ENCODE measurements around the gene SCNN1G.

SCNN1G gene

DNA sequence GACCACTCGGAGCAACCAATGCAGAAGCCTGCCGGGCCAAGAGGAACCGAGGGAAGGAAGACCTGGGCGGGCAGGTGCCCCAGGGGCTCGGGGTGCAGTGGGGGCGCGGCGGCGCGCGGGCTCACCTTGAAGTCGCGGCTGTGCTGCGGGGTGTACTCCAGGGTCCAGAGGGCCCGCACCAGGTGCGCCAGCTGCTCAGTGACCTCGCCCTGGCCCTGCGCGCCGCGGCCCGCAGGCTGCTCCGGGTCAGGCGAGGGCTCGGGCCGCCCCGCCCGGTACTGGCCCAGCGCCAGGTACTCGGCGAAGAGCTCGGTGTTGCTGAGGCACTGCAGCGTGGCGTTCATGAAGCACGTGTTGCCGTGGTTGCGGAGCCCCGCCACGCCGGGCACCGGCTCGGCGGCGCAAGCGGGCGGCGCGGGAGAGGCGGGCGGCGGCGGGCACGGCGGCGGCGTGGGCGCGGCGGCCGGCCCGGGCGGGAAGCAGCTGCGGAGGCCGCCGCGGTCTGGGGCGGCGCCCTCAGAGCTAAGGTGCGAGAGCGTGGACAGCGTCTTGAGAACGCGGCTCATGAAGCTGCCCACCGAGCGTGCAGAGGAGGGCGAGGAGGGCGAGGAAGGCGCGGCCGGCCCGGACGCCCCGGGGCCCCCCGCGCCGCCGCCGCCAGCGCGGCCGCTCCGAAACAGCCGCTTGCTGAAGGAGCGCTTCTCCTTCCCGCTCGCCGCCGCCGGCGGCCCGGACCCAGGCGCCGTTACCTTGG is 33.9 kb upstream of the SCNN1G start:
- Histone ChIP-seq H3K9me3 (ENCODE audit: severe bottlenecking) (no peaks in the 10 kb centered on the region), H3K36me3 (peaks cover 7% of the 10 kb centered on the region), H3K27ac (peak overlapping the region; percentile 82), H3K4me3 (ENCODE audit: low read depth, low read length) (peak overlapping the region; percentile 68), H3K27me3 (ENCODE audit: insufficient read depth, low read depth, severe bottlenecking) (no peaks in the 10 kb centered on the region)
- TF ChIP-seq, protein P1, sequence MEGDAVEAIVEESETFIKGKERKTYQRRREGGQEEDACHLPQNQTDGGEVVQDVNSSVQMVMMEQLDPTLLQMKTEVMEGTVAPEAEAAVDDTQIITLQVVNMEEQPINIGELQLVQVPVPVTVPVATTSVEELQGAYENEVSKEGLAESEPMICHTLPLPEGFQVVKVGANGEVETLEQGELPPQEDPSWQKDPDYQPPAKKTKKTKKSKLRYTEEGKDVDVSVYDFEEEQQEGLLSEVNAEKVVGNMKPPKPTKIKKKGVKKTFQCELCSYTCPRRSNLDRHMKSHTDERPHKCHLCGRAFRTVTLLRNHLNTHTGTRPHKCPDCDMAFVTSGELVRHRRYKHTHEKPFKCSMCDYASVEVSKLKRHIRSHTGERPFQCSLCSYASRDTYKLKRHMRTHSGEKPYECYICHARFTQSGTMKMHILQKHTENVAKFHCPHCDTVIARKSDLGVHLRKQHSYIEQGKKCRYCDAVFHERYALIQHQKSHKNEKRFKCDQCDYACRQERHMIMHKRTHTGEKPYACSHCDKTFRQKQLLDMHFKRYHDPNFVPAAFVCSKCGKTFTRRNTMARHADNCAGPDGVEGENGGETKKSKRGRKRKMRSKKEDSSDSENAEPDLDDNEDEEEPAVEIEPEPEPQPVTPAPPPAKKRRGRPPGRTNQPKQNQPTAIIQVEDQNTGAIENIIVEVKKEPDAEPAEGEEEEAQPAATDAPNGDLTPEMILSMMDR (IDR thresholded peaks at IDR 0.05; ENCODE audit: low read depth, low read length): no peak
- peak; percentile 42 for DNase-seq

DNA sequence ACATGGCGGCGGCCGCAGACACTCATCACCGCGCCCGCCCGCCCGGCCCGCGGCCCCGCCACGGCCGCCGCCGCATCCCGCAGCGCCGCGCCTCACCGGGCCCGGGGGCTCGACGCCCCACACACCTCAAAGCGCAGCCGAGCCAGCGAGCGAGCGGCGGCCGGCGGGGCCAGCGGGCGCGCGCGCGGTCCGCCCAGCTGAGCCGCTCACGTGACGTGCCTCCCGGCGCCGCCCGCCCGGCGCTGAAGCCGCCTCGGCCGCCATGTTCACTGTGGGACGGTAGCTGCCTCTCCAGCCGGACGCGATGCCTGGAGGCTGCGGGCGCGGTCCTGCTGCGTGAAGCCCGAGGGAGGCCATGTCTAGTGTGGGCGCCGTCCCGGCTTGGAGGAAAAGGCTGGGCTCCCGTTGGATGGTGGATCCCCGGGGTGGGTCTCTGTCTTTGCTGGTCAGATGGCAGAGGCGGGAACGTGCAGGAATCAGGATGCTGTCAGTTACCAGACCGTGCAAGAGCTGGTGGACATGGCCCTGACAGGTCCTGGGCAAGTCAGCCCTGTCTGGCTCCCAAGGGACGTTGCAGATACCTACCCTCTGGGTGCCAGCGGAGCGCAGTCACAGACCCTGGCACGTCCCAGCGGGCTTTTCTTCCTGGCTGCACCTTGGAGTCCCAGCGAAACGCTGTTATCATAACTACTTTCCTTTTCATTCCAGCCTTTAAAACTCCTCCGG is 33.1 kb upstream of the SCNN1G start, which contains the start of gene USP31:
USP31 (minus strand) TSS at position 186 of the 726 bp plus-strand sequence; CDS start at position 4, 182 bp downstream.
- H3K27me3 ChIP-seq (ENCODE audit: insufficient read depth, low read depth, severe bottlenecking): no peaks in the 10 kb centered on the region
- TF ChIP-seq, protein P1 (IDR thresholded peaks at IDR 0.05; ENCODE audit: low read depth, low read length): no peak
- peak within 1 kb of the TSS; percentile 68 for H3K4me3 ChIP-seq (ENCODE audit: low read depth, low read length)
- peak within 1 kb of the TSS; percentile 82 for H3K27ac ChIP-seq
- H3K36me3 ChIP-seq: peaks cover 7% of the 10 kb centered on the region; the same call in 1 of the 2 replicates
- DNase-seq: peak; percentile 98
- no peaks in the 10 kb centered on the region for H3K9me3 ChIP-seq (ENCODE audit: severe bottlenecking)

DNA sequence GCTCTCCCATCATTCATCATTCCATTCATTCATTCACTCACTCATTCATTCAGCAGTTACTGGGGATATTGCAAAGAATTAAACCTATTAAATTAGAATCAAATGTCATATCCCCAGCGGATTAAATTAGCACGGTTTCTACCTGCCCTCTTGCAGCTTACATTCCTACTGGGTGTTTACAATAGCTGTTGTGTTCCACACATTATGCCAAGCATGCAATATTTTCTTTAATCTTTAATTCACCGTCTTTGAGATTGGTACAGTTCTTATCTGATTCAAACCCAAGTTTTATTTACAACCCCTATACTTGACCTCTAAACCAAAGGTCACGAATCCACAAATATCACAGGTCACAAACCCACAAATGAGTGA is 32.6 kb upstream of the SCNN1G start:
- H3K27ac ChIP-seq: peak overlapping the region; percentile 59
- H3K27me3 ChIP-seq (ENCODE audit: insufficient read depth, low read depth, severe bottlenecking): no peaks in the 10 kb centered on the region
- TF ChIP-seq, protein P1 (IDR thresholded peaks at IDR 0.05; ENCODE audit: low read depth, low read length): no peak
- no peak for DNase-seq
- H3K4me3 ChIP-seq (ENCODE audit: low read depth, low read length): peak overlapping the region; percentile 57
- peaks cover 7% of the 10 kb centered on the region; the same call in 1 of the 2 replicates for H3K36me3 ChIP-seq
- no peaks in the 10 kb centered on the region for H3K9me3 ChIP-seq (ENCODE audit: severe bottlenecking)

DNA sequence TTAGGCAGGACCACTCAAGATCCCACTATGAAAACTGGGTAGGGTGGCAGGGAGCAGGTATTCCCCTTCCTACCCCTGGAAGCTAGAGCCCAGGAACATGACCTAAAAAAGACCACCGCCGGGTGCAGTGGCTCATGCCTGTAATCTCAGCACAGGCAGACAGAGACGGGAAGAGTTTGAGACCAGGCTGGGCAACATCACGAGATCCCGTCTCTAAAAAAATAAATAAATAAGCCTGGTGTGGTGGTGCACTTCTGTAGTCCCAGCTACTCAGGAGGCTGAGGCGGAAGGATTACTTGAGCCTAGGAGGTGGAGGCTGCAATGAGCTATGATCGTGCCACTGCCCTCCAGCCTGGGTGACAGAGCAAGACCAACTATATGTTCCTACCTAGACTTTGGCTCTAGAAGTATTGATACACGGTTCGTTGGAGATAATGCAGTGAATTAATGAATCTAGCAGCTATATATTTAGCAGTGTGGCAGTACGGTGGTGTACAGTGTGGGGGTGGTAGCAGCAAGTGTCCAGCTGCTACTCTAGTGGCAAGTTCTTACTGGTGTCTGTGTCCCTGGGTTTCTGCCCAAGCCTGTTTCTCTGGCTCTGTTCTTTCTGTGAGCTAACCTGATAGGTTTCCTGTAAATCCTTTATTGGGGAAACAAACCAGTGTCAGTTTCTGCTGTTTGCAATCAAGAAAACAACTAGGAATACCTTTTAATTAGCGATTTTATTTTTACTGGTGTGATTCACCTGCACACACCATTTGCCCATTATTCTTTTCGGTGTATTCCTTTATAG is 30.0 kb upstream of the SCNN1G start:
- Histone ChIP-seq H3K27ac (no peak overlapping the region), H3K9me3 (ENCODE audit: severe bottlenecking) (no peaks in the 10 kb centered on the region), H3K4me3 (ENCODE audit: low read depth, low read length) (no peak overlapping the region), H3K36me3 (0 out of 2 replicates have a peak, but pooled peaks cover under 1% of the 10 kb centered on the region), H3K27me3 (ENCODE audit: insufficient read depth, low read depth, severe bottlenecking) (no peaks in the 10 kb centered on the region)
- DNase-seq: no peak
- TF ChIP-seq, protein P1 (IDR thresholded peaks at IDR 0.05; ENCODE audit: low read depth, low read length): no peak

DNA sequence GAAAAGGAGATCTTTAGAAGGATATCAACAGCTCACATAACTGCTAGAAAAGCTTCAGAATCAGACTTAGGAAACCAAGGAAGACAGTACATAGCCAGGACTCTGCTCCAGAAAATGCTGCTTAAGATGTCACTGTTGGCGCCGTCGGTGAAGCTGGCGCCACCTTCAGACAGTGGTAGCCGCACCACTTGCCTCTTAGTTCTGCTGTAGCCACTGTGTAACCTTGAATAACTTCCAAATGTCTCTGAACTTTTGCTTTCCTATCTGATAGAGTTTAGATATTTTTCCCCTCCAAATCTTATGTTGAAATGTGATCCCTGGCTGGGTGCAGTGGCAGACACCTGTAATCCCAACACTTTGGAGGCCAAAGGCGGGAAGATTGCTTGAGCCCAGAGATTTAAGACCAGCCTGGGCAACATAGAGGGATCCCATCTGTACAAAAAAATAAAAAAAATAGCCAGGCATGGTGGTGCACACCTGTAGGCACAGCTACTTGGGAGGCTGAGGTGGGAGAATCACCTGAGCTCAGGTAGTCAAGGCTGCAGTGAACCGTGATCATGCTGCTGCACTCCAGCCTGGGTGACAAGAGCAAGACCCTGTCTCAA is 27.0 kb upstream of the SCNN1G start:
- TF ChIP-seq, protein P1 (IDR thresholded peaks at IDR 0.05; ENCODE audit: low read depth, low read length): peak; percentile 74
- Histone ChIP-seq H3K27ac (no peak overlapping the region), H3K9me3 (ENCODE audit: severe bottlenecking) (no peaks in the 10 kb centered on the region), H3K27me3 (ENCODE audit: insufficient read depth, low read depth, severe bottlenecking) (no peaks in the 10 kb centered on the region), H3K4me3 (ENCODE audit: low read depth, low read length) (no peak overlapping the region), H3K36me3 (no peaks in the 10 kb centered on the region)
- DNase-seq: peak; percentile 21
